Vagina (tissue), 2 donors: ENCODE measurements around the gene ADAMTS14.

ENCODE experiments used
- POLR2A ChIP-seq, 2 donors: fragments of 450-650 bp; IDR thresholded peaks; one replicate each; pipeline ENCODE4 v1.6.1; 2017; ENCODE audit warnings: antibody characterized with exemption in 2 of 2, mild to moderate bottlenecking in 2 of 2, moderate library complexity in 2 of 2
- POLR2AphosphoS5 ChIP-seq, 2 donors: sonication (generic); formaldehyde crosslinking; IDR thresholded peaks; one replicate each; pipeline ENCODE4 v1.9.0; 2017; ENCODE audit warnings: antibody characterized with exemption in 2 of 2, mild to moderate bottlenecking in 2 of 2, low read depth in 1 of 2; ENCODE audit not compliant: insufficient read depth in 1 of 2
- TF ChIP-seq, protein P1 (sequence below), 3 experiments: fragments of 450-650 bp in 2 of 3; fragments of 200-600 bp in 1 of 3; sonication (generic) in 1 of 3; IDR thresholded peaks; one replicate each; pipeline ENCODE4 v1.5.1; 2017 to 2019; ENCODE audit warnings: antibody characterized with exemption in 3 of 3, mild to moderate bottlenecking in 2 of 3, moderate library complexity in 2 of 3

DNA sequence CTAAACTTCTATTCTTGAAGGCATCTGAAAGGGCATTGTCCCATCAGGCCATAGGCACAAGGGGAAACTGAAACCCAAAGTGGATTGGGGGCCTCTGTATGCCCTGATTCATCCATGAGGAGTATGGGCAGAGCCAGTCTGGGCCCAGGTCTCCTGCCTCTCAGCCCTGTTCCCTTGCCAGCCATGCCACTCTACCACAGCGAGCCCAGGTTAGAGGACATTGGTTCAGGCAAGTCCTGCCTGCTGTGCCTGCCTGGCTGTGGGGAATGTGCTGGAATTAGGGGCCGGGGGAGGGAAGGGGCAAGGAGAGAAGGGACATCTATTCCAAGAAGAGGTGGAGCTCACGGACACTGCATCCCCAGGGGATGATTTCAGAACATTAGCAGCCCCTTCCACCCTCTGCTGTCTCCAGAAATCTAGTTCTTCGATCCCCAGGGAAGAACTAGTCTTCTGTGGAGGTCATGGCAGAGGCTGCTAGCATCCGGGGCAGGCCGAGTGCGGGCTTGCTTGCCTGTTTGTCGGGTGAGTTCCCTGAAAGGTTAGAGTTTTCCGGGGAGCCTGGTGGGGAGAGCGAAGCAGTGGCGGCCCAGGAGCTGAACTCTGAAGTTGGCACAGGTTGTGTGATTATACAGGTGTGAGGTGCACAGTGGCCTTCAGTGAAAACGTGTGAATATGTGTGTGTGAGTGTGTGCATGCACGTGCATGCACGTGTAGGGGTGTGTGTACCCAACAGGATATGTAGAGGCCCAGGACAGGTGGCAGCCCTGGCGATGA, 75.1 kb downstream of the ADAMTS14 start:
- TF ChIP-seq, protein P1, sequence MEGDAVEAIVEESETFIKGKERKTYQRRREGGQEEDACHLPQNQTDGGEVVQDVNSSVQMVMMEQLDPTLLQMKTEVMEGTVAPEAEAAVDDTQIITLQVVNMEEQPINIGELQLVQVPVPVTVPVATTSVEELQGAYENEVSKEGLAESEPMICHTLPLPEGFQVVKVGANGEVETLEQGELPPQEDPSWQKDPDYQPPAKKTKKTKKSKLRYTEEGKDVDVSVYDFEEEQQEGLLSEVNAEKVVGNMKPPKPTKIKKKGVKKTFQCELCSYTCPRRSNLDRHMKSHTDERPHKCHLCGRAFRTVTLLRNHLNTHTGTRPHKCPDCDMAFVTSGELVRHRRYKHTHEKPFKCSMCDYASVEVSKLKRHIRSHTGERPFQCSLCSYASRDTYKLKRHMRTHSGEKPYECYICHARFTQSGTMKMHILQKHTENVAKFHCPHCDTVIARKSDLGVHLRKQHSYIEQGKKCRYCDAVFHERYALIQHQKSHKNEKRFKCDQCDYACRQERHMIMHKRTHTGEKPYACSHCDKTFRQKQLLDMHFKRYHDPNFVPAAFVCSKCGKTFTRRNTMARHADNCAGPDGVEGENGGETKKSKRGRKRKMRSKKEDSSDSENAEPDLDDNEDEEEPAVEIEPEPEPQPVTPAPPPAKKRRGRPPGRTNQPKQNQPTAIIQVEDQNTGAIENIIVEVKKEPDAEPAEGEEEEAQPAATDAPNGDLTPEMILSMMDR (IDR thresholded peaks at IDR 0.05), result no peak
- TF ChIP-seq POLR2A (IDR thresholded peaks at IDR 0.05) (no peak), POLR2AphosphoS5 (IDR thresholded peaks at IDR 0.05; ENCODE audit: insufficient read depth in 1 of 2, low read depth in 1 of 2) (no peak)
